NCI-H748 treated with DMSO at 0.1 percent for 48 hours (cell line): ENCODE results near the gene RNF150.
"Not testable (repeated sequence)": the region's sequence is repeated elsewhere in the genome, so short reads cannot be mapped to it uniquely, and the experiment has no call there.

Experiments
- DNase-seq: peaks from one replicate; lab custom pipeline; 2025; lab: John Stamatoyannopoulos, UW

RNF150 gene

DNA sequence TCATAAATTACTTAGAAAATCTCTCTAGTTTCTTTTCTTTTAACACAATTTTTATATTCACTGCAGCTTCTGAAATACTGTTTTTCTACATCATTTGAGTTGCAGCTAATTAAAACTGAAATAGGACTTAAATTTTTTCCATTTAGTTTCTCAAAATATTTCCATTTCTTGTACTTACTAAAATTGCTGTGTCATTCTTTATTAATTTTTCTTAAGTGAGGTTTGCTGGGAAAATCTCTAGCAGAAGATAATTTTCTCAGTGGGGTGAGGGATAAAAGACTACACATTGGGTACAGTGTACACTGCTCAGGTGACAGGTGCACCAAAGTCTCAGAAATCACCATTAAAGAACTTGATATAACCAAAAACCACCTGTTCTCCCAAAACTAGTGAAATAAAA, 57.7 kb downstream of the RNF150 start:
- no peak for DNase-seq

DNA sequence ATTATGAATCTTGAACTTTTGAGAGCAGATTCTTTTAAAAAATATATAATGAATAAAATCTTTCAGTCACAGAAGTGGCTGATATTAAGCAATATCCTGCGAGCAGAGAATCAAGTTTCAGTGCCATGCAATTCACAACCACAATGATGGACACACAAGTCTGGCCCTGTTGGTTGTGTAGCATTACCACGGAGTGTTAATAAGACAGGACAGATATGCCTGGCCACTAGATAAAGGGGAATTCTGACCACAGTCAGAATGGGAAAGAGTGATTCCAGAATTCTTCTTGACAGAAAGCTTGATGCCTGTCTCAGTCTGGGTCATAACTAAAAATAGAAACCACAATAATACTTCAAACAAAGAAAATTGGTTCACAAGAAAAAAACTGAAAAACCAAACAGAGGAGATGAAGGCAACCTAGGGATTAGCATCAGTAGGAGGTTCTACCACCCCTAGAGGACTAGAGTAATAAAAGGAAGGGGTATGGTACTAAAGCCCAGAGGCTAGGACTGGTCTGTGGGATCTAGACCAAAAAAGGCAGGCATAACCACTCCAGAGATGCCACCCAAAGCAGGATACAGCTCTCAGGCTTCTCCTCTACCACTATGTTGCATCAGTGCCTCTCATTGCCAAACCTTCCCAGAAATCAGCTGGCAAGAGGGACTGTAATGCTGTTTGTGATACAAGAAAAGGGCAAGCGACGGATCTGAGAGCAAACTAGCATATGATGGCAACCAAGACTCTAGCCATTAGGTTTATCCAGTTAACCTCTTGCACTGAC, 59.0 kb downstream of the RNF150 start:
- DNase-seq, result no peak

DNA sequence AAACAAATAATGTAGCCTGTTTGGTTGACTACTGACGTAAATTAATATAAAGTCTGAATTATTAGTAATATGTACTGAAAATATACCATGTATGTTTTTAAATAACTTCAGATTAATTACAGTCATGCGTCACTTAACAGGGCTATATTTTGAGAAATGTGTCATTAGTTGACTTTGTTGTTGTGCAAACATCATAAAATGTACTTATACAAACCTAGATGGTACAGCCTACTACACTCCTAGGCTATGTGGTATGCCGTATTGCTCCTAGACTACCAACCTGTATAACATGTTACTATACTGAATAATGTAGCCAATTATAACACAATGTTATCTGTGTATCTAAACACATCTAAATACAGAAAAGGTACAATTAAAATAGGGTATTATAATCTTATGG, 66.6 kb downstream of the RNF150 start:
- no peak for DNase-seq

DNA sequence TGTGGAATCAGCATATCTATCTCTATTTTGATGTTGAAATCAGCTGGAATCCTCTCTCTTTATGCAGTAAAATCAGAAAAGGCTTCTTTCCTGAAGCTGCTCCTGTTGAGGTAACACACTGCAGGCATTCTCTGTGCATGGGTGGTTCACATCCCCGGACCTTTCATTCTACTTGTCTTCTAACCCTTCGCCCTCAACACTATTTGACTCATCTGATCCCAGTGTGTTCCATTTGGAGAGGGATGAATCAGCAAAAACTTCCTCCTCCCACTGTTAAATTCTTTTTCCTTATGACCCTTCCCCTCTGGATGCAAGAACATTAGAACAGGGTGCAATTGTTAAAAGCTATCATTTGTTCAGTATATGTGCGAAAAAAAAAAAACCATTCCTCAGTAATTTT, 67.4 kb downstream of the RNF150 start:
- DNase-seq, result no peak

DNA sequence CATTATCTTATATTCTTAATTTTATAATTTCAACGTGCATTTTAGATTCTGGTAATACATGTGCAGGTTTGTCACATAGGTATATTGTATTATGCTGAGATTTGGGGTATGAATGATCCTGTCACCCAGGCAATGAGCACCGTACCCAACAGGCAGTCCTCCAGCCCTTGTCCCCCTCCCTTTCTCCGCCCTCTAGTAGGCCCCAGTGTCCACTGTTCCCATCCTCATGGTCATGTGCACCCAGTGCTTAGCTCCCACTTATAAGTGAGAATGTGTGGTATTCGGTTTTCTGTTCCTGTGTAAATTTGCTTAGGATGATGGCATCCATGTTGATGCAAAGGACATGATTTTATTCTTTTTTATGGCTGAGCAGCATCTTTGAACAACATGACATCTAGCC, 70.6 kb downstream of the RNF150 start:
- no peak for DNase-seq

DNA sequence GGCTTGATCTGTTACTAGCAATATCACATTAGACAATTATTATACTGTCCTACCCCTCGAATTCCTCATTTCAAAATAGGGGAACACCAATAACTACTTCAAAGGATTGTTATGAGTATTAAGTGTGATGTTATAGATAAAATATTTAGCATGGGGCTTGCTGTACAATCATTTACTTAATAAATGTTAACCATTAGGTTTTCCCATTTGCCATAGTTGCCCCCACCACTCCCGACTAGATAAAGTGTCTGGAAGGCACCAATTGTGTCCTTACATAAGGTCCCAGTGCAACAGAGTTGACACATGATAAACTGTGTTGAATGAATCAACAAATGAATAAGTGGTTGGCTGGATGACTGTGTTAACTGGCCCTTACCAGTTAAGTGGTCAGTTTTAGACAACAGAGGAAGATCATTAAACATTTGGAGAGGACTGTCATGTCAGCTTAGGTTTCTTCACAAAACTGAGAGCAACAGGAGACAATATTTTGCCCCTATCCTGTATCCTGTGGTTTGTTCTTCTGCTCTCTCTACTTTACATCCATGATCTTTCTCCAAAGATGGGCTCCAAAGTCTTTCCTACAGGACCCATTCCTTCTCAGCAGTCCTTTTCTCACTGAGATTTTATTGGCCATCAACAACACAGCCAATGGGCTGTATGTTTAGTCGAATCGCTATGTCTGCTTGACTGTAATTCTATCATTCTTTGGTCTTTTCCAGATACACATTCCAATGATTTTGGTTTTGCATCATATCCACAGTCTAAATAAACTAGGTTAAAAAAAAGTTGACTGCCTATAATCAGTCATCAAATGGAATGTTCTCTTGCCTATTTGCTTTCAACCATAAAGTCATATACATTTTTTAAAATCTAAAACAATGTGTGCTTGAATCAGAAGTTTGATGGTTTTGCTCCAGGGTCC, 74.4 kb downstream of the RNF150 start:
- no peak for DNase-seq

DNA sequence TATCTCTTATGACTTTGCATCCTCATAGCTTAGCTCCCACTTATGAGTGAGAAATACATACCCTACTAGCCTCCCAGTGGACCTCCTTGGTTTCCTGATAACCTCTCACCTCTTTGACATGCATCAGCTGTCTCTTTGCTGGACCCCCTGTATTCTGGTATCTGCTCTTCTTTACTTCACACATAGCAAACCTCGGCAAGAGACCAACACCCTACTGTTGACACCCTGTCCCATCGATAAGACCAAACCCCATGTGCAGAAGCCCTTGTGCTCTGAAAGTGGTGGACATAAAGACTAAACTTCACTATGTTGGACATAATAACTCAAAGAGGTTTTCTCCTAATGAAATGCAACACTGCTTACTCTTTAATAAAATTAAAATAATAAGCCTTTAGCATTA, 75.7 kb downstream of the RNF150 start:
- no peak for DNase-seq

DNA sequence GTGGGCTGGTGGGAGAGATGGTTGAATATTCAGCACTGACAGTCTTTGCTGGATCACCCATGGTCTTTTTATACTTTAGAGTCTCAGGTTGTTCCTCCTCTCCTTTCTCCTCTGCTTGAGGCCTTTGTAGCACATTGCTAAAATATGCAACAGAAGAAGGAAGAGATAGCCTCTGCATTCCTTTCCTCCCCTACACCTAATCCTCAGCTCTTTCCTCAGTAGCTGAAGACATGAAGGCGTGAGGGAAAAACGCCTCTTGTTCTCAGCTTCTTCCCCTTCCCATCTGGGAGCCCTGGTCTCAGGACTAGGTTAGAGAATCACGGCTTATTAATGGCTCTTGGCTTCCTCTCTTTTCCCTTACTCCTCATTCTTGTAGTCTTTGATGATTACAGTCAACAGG, 76.8 kb downstream of the RNF150 start:
- no peak for DNase-seq

DNA sequence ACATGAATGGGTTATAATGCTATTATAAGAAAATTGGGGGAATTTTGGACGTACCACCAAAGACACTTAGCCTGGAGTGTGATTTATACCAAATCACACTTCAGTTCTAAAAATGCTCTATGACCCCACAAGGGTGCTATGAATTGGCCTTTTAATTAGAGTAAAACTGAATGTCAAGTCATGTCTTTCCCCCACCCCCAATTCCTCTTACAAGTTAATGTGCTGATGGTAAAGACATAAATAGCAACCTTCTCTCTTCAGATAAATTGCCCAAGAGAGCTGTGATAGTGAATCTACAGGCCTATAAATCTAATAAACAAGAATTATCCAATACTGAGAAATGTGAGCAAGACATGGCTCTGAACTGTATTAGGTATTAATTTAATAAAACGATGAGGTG, 78.8 kb downstream of the RNF150 start:
- DNase-seq, result no peak

DNA sequence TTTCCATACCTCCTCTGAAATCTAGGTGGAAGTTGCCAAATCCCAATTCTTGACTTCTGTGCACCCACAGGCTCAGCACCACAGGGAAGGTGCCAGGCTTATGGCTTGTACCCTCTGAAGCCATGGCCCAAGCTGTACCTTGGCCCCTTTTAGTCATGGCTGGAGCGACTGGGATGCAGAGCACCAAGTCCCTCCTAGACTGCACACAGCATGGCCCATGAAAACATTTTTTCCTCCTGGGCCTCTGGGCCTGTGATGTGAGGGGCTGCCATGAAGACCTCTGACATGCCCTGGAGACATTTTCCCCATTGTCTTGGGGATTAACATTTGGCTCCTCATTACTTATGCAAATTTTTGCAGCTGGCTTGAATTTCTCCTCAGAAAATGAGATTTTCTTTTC, 82.3 kb downstream of the RNF150 start:
- DNase-seq, result not testable (repeated sequence)

DNA sequence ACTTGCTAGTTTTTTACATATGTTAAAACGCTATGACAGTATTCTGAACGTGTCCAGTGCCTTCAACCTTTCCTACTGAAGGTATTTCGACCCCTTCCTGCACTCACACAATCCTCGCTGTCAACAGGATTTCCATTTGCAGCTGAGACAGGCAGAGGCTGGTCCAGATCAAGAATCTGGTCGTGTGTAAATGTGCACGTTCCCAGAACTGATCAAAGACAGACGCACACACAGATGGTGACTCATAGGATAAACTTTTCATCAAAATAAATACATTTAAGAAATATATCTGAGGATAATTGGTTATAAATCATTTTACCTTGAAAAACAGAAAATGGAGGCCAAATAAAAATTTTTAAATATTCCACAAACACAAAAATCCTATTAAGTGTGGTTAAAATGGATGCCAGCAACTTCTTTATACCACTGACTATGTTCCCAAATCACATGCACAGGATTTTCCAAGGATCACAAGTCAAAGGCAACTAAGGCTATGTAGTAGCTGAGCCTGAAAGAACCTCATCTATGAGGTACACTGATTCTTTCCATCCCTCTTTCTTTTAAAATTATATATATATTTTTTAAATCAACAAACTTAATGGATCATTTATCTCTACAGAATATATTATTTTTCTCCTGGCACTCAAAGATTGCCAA, 85.9 kb downstream of the RNF150 start:
- DNase-seq, result no peak

DNA sequence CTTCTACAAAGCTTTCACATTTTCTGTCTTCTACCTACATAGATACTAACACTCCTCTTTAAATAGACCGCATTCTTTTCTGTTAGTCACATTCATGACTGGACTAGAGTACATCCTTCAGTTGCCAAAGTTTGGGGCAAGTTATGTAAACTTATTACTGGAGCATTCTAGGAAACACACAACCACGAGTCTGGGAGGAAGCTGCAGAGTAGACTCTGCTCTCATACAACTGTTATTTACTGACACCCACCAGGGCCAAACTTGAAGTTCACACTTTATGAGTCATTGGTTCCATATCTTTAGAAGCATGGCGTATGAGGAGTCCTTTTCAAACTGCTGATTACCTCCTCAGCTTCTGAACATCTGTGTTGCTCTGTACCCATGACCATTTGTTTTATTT, 87.0 kb downstream of the RNF150 start:
- no peak for DNase-seq

DNA sequence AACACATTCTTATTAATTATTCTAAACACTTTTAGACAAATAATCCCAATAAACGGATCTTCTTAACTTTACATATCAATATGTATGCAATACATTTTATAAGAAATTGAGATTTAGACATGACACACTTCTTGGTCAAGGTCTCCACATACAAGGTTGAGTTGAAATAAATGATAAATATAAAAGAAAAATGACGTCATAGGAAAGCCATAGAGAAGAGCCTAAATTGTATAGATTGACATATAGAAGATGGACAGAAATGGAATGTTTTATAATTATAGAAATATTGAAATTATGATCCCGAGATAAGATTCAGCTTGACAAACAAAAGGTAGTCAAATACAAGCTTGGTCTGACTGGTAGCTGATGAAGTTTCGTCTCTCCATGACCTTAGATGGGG, 87.4 kb downstream of the RNF150 start:
- DNase-seq, result no peak

DNA sequence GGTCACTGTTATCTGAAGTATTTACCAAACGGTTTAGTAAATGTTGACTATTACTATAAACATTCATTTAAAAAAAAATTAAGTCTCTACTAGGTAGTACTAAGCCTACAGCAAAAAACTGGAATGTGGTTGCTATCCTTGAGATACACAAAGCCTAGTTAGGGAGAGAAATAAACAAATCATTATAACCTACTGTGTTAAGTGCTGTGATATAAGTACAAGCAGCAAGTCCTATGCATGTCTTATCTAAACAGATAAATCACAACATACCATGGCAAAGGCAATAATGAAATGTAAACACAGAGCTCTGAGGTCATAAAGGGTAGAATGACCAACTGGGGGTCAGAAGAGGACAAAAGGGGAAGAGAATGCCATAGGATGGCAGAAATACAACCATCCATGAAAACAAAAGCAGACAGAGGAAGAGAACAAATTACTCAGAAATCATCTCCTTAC, 92.2 kb downstream of the RNF150 start:
- no peak for DNase-seq

DNA sequence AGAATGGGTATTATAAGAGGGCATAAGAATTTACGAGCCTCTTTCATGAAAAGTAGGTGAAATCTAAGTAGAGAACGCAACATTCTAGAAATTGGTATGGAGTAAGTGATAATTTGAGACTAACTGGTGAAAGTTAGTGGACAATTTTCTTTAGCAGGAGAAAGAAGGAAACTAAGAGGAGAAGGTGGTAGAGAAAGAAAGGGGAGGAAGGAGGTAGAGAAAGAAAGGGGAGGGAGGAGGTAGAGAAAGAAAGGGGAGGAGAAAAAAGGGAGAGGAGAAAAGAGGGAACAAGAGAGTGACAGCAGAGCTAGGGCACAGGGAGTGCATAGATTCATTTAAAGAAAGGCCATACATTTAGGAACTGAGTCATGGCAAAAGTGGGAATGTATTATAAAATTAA, 94.1 kb downstream of the RNF150 start:
- no peak for DNase-seq

DNA sequence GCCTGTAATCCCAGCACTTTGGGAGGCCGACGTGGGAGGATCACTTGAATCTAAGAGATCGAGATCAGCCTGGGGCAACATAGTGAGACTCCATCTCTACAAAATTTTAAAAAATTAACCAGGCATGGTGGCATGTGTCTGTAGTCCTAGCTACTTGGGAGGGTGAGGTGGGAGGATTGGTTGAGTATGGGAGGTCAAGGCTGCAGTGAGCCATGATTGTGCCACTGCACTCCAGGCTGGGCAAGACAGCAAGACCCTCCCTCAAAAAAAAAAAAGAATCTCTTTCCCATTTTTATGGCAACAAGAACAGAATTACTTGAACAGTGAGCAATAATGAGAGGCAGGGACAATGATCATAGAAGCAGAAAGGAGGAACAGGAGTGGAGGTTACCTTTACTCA, 94.8 kb downstream of the RNF150 start:
- DNase-seq, result no peak

DNA sequence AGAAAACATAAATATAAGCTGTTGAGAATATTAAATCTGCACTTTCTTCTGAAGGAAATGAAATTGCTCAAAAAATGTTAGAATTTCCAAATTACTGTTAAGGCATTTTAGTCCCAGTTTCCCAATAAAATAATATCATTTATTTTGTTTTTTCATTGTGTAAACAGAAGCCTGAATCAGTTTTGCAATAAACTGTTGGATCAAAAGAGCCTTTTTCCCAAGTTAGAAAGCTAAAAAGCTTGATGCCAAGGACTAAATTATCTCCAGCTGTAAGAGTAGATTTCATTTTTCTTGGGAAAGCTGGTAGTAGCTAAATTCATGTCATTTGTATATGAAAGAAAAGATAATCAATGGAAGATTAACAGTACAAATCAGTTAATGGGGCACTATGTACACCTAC, 95.8 kb downstream of the RNF150 start:
- no peak for DNase-seq

DNA sequence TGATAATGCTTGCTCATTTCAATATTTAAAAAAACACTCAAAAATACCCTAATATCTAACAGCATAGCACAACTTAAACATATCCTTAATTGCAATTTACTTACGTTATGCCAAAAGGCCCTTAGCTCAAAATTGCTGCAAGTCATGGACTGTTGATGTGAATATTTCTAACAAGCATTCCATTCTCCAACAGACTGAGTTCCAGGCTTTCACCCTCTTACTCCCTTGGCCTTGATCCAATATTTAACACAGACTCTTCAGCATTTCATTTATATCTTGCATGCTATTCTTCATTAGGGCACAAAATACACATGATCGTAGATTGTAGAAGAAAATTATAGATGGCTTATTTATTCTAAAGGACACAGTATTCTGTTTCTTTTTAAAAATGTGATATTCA, 96.5 kb downstream of the RNF150 start:
- DNase-seq, result no peak

DNA sequence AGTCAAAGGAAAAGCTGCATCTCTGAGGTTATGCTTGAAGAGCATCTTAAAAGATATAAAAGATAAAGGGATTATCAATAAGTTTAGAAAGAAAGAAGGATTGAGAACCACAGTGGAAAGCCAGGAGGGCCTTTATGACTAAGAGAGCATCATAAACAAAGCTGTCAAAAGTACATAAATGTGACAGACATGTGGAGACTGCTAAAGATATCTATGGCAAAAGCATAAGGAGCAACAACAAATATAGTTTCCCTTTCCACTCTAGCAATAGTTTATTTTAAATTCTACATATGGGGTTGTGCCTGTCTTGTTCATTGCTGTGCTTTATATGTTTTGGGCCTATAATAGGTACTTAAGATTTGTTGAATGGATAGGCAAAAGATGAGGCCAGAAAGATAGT, 97.3 kb downstream of the RNF150 start:
- no peak for DNase-seq

DNA sequence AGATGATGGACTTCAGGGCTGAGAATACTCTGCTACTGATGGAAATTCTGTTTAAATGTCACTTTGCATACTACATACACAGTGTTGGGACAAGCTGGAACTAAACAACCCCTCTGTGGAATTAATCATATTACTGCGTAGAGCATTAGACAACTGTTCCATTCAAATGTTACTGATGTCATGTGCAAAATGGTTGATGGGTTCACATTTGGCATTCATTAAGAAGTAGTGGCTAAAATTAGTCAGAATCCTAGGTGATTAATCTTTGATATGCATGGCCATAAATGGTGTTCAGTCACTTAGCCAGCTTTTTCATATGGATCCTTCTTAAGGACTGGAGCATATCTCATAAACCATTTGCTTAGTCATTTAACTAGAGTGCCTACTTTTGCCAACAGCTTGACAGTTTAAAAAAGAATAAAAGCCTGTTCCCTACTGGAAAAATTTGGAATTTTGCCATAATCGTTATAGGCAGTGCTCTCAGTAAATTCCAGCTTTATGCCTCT, 105.2 kb downstream of the RNF150 start:
- no peak for DNase-seq

DNA sequence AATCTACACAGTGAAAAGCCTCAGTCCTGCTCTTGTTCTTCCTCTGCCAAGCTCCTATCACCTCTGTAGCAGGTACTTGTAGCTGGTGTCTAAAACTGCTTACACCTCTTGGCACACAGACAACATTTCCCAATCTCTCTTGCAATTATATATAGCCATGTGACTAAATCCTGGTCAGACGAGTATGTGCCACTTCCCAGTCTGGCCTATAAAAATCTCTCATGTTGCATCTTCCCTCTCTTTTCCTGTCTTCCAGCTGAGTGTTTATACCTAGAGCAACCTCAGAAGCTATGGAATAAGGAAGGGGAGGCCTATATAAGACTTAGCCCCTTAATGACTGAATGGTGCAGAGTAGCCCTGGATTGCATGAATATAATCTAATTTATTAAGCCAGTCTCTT, 105.8 kb downstream of the RNF150 start:
- DNase-seq, result no peak

DNA sequence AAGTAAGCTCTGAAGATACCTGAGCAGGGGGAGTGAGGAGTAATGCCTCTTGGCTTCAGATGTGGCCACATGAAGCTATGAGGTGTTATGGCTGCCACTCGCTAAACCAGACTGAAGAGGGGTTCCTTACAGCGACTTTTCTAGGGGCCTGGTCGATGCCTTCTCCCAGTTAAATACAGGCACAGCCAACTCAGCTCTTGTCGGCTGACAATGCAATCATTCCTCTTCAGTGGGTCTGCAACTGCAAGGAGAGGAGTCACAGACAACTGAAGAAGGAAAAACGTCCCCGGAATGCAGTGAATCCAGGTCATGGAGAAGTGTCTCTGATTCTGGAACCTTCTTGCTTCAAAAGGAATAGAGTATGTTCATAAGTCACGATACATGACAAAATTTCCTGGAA, 106.4 kb downstream of the RNF150 start:
- DNase-seq, result no peak

DNA sequence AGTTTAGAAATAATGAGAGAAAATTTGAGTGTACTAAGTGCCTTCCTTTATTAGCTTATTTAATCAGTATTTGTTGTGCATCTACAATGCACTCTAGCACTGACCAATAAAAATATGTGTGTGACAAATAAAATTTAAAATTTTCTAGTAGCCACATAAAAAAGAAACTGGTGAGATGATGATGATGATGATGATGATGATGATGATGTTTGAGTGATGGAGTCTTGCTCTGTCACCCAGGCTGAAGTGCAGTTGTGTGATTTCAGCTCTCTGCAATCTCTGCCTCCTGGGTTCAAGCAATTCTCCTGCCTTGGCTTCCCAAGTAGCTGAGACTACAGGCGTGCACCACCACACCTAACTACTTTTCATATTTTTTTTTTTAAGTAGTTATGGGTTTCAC, 110.2 kb downstream of the RNF150 start:
- DNase-seq, result no peak
